NCI-H1436 treated with DMSO at 0.1 percent for 48 hours (cell line): ENCODE data around the gene PHKB.
"Not testable (repeated sequence)": the region's sequence is repeated elsewhere in the genome, so short reads cannot be mapped to it uniquely, and the experiment has no call there.

Experiments
- DNase-seq: peaks from one replicate; lab custom pipeline; 2025; lab: John Stamatoyannopoulos, UW

The PHKB gene

DNA sequence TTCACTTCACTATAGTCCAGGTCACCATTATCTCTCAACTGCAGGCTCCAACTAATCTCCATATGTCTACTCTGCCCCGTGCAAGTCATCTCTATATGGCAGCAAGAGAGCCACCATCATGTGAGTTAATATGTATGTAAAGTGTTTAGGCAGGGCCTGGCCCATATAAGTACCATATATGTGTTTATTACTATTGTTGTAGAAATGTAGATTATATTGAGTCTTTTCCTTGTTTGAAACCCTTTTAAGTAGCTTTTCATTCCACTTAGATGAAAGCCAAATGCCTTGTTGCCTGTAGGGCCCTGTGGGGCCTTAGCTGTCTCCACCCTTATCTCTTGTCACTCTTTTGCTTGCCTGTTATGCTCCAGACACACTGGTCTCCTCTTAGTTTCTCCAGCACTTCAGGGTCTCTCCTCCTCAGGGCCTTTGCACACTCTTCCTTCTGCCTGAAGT is 164.0 kb downstream of the PHKB start:
- no peak for DNase-seq

GRCh38 chr16:47626246-47626645 is 165.1 kb downstream of the PHKB start:
- no peak for DNase-seq

DNA sequence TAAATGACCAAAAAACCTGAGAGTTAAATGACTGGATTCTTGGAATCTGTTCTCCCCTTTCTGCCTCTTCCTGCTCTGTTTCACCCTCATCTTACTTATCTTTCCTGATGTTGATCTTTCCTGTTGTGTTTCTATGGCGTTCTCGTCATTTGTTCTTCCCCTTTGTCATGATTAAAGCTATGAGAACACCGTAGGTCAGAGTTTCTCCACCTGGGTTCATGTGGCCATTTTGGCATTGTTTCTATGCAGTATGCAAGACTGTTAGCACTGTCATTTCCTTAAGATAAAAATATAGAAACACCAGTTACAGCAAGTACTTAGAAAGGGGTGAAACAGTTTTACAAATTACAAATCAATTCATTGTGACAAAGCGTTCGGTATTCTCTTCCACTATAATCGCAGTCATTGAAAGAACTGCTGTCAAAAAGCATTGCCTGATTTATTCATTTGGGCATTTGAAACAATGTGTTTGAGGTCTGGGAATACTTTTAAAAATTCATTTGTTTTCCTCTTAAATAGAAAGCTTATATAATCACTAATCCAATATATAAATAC is 166.0 kb downstream of the PHKB start:
- DNase-seq: no peak

- DNase-seq: no peak
These were observed 166.6 kb downstream of the PHKB start for GRCh38 chr16:47627721-47628120.

DNA sequence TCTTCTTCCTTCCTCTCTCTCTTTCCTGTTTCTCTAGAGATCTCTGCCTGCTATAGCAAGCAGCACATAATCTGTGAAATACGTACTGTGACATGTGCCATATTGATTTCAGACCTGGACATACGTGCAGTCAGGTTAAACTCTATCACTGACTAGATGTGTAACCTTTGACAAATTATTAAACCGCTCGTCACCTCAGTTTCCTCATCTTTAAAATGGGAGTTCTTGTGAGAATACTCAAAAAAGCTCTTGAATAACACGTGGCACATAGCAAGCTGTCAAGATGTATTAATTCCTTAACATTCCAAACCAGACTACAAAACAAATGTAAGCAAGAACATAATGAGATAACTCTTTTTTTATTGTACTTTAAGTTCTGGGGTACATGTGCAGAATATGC is 170.0 kb downstream of the PHKB start:
- DNase-seq: no peak

GRCh38 chr16:47634126-47634525 is 173.0 kb downstream of the PHKB start:
- no peak for DNase-seq

GRCh38 chr16:47634727-47635126 is 173.6 kb downstream of the PHKB start:
- DNase-seq: no peak

- no peak for DNase-seq
These were observed 175.5 kb downstream of the PHKB start for GRCh38 chr16:47636501-47637099.

DNA sequence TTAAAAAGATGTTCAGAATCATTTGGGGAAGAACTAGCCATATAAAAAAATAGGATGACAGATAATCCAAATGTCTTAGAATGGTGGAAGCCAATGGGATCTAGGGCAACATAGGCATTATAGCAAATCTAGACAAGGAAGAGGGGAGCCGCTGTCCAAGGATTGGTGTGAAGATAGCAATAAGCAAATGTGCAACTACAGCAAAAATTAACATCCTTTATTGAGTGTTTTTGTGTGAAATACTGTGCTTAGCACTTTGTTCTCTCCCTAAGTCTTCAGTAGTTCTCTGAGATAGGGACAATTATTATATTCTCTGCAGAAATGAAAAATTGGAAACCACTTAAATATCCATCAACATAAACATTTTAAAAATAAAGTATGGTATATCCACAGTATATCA is 177.0 kb downstream of the PHKB start:
- DNase-seq: no peak

- DNase-seq: no peak
These were observed 179.5 kb downstream of the PHKB start for GRCh38 chr16:47640661-47641060.

DNA sequence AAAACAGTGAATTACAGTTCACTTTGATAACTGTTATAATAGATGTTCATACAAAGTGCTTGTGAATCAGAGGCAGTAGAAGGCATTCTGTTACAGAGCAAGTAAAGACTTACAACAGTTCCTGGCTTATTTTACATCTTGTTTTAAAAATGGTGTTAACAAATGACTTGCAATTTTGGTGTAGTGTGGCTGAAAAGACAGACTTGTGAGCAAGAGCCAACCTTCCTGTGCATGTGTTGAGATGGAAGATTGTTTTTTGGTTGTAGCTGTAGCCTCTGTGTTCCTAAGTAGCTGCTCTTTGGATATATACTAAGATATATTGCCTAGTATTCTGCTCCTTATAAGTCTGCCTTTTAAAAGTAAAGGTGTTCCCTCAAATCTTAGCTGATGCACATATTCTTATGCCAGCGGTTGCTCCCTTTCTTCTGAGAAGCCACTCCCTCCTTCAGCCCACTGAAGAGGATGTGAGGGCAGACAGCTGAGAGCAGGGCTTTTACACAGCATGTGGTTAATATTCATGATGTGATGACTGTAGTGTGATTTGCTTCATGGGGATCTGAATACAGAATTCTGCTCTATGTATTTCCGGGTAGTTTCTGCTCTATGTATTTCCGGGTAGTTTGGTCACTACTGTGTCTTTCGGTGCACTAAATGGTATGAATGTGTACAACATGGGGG is 182.3 kb downstream of the PHKB start:
- DNase-seq: no peak

DNA sequence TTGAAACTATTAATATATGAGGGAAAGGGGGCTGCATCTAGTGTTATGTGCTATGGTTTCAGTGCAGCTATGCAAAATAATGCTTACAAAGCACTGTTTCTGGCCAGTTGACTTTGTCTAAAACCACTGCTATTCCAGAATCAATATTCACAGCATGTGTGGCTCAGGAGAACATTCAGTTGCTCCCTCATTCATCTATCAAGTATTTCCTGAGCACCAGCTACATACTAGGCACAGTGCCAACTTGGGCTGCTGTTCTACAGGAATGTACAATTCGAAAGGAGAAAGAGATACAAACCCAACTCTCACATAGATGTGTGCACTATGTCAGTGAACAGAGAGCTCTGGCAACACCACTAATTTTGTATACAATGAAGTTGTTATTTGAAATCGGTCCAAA is 183.0 kb downstream of the PHKB start:
- DNase-seq: no peak

DNA sequence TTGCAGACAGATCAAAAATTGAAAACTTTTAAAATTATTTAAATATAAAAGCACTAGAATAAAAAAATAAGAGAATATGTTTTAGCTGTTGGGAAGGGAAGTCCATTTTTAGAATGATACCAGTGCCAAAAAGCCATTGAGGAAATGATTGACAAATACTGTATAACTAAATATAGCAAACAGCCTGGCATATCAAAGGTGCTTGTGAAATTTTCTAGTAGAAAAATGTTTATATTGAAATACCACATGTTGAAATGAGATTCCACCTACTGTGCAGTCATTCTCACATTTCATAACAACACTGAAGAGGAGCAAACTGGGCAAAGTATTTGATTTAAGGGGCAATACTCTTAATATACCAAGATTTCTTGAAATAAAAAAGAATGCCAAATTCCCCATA is 183.5 kb downstream of the PHKB start:
- no peak for DNase-seq

DNA sequence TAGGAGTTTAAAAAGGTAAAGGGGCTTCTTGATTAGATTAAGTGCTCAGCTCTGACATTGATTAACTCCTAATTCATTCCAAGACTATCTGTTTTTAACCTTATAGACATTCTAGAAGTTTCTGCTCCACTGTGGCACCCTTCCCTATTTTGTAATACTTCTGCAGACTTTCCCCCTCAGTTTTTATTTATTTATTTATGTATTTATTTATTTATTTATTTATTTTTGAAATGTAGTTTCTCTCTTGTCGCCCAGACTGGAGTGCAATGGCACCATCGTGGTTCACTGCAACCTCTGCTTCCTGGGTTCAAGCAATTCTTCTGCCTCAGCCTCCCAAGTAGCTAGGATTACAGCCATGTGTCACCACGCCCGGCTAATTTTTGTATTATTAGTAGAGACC is 185.8 kb downstream of the PHKB start:
- no peak for DNase-seq

- DNase-seq: no peak
These were observed 195.9 kb downstream of the PHKB start for GRCh38 chr16:47657032-47657431.

DNA sequence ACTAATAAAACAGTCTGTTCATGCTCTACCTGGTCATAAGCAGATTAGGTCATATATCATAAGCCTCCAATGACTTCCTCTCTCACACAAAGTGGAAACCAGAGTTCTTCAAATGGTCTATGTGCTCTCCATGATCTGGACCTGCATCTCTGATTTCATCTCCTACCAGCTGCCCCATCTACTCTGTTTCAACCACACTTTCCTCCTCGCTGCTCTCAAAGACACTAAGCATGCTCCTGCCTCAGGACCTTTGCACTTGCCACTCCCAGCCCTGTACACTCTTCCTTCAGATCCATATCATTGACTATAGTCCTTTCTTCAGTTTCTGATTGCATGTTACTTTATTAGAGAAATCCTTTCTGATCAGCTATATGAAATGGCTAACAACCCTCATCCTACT is 196.8 kb downstream of the PHKB start:
- no peak for DNase-seq

- no peak for DNase-seq
These were observed 199.4 kb downstream of the PHKB start for GRCh38 chr16:47660540-47660939.

DNA sequence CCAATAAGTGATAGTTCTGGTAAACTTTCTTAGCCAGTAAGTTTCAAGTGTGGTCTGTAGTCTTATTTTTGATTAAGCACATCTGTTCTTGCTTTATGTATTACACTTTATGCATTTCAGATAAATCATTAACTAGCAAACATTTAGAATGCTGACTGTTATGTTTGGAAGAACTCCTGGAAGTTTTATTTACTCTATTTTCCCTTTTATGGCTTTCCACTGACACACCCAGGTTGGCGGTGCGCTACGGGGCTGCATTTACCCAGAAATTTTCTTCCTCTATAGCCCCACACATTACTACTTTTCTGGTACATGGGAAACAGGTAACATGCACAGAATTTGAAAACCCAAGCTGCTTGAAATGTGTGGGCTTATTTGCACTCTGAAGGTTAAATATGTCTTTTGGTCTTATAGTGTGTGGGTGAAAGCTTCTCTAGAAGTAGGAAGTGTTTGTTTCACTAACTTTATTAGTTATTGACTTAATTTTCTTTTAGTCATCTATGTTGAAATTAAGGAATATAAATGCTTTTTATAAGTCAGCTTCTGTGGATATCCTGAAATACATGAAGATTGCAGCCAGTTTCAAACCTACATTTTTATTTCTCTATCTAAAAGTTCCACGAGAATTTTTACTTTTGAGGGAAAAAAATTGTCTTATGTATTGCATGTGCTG is 203.7 kb downstream of the PHKB start:
- no peak for DNase-seq

- DNase-seq: no peak
These were observed 205.3 kb downstream of the PHKB start for GRCh38 chr16:47666434-47666833.

DNA sequence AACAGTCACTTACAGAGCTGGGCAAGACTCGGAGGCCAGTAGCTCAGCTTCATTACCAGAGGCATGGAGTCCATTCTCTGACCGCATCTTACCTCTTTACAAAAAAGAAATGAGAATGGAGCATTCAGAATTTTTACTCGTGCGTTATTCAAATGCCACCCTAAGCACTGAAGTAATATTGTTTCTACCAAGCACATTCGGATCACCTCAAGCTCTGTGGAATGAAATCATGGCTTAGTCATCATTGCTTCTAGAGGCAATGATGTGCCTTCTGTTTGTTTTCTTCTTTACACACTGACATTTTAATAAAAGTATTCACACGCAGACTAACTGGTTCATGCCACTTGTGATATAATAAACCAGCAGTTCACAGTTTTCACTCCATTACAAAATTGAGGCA is 206.8 kb downstream of the PHKB start:
- DNase-seq: no peak

GRCh38 chr16:47672475-47672874 is 211.3 kb downstream of the PHKB start:
- DNase-seq: no peak

- DNase-seq: no peak
These were observed 215.6 kb downstream of the PHKB start for GRCh38 chr16:47676635-47677177.

DNA sequence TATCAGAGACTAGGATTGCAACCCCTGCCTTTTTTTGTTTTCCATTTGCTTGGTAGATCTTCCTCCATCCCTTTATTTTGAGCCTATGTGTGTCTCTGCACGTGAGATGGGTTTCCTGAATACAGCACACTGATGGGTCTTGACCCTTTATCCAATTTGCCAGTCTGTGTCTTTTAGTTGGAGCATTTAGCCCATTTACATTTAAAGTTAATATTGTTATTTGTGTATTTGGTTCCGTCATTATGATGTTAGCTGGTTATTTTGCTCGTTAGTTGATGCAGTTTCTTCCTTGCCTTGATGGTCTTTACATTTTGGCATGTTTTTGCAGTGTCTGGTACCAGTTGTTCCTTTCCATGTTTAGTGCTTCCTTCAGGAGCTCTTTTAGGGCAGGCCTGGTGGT is 220.4 kb downstream of the PHKB start:
- not testable (repeated sequence) for DNase-seq
